Measurements from ENCODE around the gene IFT80. TPM values are rescaled to one million over a fixed set of nuclear protein-coding genes. Genes with fewer than 3 reads are reported as not detected.
A peak's percentile ranks its signal among the peaks of the same experiment; 100 is the strongest.

IFT80 gene
- total and polyA plus RNA-seq, 8 donors: 5.2 to 27.7 (median 10.1) TPM

DNA sequence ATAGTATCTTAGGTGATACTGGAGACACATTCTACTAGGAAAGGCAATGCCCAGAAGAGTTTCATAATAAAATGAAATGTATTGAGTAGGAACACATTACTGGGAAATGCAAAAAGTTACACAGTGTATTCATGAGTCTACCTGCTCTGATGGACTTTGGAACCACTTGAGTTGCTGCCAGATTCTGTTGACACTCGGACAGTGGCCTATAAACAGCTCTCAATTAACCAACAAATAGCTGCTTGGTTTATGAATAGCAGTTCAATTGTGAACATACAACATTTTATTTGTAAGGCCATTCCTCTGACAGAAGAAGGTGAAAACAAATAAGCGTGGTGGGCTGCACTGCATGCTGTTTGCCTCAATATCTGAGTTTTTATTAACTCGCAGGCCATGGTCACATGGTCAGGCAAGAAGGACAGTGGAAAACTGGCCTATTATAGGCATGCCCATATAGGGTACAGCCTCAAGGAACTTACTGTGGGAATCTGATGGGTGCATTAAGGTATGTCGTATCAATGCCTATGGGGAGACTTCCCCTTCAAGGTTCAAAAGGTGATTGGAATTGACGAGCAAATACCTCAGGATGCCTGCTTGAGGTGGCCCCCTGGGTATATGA is 107.6 kb downstream of the IFT80 start:
- Histone ChIP-seq H3K9me3 (no peaks in the 10 kb centered on the region), H3K4me3 (no peak overlapping the region), H3K4me1 (peaks cover 0 to 9% (median 0%) of the 10 kb centered on the region in 3 donors), H3K27me3 (no peaks in the 10 kb centered on the region), H3K27ac (no peak overlapping the region), H3K36me3 (no peaks in the 10 kb centered on the region)
- TF ChIP-seq, protein P1, sequence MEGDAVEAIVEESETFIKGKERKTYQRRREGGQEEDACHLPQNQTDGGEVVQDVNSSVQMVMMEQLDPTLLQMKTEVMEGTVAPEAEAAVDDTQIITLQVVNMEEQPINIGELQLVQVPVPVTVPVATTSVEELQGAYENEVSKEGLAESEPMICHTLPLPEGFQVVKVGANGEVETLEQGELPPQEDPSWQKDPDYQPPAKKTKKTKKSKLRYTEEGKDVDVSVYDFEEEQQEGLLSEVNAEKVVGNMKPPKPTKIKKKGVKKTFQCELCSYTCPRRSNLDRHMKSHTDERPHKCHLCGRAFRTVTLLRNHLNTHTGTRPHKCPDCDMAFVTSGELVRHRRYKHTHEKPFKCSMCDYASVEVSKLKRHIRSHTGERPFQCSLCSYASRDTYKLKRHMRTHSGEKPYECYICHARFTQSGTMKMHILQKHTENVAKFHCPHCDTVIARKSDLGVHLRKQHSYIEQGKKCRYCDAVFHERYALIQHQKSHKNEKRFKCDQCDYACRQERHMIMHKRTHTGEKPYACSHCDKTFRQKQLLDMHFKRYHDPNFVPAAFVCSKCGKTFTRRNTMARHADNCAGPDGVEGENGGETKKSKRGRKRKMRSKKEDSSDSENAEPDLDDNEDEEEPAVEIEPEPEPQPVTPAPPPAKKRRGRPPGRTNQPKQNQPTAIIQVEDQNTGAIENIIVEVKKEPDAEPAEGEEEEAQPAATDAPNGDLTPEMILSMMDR (IDR thresholded peaks at IDR 0.05): no peak
- FAIRE-seq (no peak), DNase-seq (peak in 4 of 6 donors; percentile 36 to 52 (median 46)), ATAC-seq (peak; percentile 86 to 94 (median 90))
- 59 to 62% methylated on average over 5 of the region's 5 CpGs for WGBS, 2 donors
- intact Hi-C loops (cut with DNase I): no loop called here

DNA sequence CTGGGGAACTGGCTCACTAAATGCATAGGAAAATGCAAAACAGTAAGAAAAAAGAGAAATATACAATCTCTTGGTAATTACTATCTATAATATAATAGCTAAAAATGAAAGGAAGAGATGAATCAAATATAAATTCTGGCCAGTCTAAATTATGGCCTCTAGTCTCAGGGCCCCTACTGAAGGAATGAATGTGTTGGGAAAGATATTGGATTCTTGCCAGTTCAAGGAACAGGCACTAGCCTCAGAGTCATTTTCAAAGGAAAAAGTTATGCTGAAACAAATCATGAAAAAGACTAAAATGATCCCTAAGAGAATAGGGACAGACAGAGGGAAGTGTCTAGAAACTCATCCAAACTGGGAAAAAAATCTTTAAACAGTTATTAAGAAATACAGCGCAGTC is 111.4 kb downstream of the IFT80 start:
- Histone ChIP-seq H3K27me3 (no peaks in the 10 kb centered on the region), H3K4me1 (peaks cover 0 to 9% (median 0%) of the 10 kb centered on the region in 3 donors), H3K9me3 (no peaks in the 10 kb centered on the region), H3K36me3 (no peaks in the 10 kb centered on the region), H3K27ac (no peak overlapping the region), H3K4me3 (no peak overlapping the region)
- DNase-seq (no peak), FAIRE-seq (no peak), ATAC-seq (no peak)
- WGBS, 2 donors: 97 to 100% methylated on average over 1 of the region's 1 CpG
- TF ChIP-seq, protein P1 (IDR thresholded peaks at IDR 0.05): no peak
- intact Hi-C loops (cut with DNase I): no loop called here

DNA sequence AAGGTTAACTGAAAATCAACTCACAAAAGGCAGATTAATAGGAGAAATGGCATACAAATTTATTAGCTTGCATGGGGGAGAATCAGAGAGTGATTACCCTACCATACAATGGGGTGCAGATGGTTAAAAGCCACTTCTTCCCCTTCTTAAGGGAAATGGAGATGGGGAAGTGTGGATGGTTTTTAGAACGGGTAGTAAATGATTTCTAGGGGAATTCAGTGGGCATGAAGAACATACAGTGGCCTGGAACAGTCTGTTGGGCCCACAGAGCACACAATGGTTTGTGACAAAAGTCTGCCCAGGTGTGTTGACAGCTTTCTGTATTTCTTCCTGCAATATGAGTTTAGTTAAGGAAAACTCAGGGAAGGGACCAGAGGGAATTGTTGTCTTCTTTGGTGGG is 112.8 kb downstream of the IFT80 start:
- Histone ChIP-seq H3K4me3 (no peak overlapping the region), H3K9me3 (no peaks in the 10 kb centered on the region), H3K36me3 (no peaks in the 10 kb centered on the region), H3K27ac (no peak overlapping the region), H3K27me3 (no peaks in the 10 kb centered on the region), H3K4me1 (peaks cover 0 to 5% (median 0%) of the 10 kb centered on the region in 3 donors)
- intact Hi-C loops (cut with DNase I): no loop called here
- no peak for ATAC-seq
- no peak for DNase-seq
- 67 to 72% methylated on average over 1 of the region's 1 CpG for WGBS, 2 donors
- FAIRE-seq: no peak
- TF ChIP-seq, protein P1 (IDR thresholded peaks at IDR 0.05): no peak

DNA sequence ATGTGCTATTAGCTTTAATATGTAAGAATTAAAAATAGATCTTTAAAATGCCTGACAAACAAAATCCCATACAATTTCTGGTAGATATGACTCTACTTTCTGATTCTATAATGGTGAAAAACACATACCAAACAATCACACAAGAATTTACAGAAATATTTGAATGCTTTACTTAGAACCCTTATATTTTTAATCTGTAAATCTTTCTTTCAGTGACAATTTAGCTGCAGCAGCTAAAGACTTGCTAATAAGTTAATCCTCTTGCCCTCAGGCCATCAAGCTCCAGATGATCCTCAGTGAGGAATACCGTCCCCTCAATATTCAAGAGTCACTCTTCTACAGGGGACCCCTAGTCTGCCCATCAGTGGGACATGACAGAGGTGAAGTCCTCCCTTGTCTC is 118.2 kb downstream of the IFT80 start:
- TF ChIP-seq, protein P1 (IDR thresholded peaks at IDR 0.05): no peak
- Histone ChIP-seq H3K4me3 (no peak overlapping the region), H3K9me3 (no peaks in the 10 kb centered on the region), H3K27me3 (no peaks in the 10 kb centered on the region), H3K4me1 (no peaks in the 10 kb centered on the region), H3K27ac (no peak overlapping the region), H3K36me3 (no peaks in the 10 kb centered on the region)
- DNase-seq (no peak), FAIRE-seq (no peak), ATAC-seq (no peak)
- intact Hi-C loops (cut with DNase I): no loop called here
- WGBS, 2 donors: 99 to 100% methylated on average over 1 of the region's 1 CpG

DNA sequence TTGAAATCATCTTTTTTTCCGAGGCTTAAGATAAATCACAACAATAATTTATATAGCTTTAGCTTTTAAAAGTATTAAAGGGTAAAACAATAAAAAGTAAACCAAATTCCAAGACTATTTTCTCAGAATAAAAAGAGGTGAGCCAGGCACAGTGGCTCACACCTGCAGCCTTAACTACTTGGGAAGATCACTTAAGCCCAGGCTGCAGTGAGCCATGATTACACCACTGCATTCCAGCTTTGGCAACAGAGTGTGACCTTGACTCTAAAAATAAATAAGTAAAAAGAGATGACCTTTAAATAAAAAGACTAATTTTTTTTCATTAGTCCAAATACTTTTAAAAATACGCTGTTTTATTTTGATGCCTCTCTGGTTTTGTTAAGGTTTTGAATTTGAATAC is 119.4 kb downstream of the IFT80 start:
- 62 to 94% methylated on average over 2 of the region's 2 CpGs for WGBS, 2 donors
- H3K36me3 ChIP-seq: no peaks in the 10 kb centered on the region
- TF ChIP-seq, protein P1 (IDR thresholded peaks at IDR 0.05): no peak
- no peak overlapping the region for H3K27ac ChIP-seq
- no peaks in the 10 kb centered on the region for H3K9me3 ChIP-seq
- no peak for ATAC-seq
- FAIRE-seq: no peak
- no peaks in the 10 kb centered on the region for H3K27me3 ChIP-seq
- no peaks in the 10 kb centered on the region for H3K4me1 ChIP-seq
- no peak overlapping the region for H3K4me3 ChIP-seq
- DNase-seq: no peak
- intact Hi-C loops (cut with DNase I): no loop called here

Measured in pancreas (tissue), 10 donors.